T-helper 2 cell (primary cell): Measurements from ENCODE around the gene SNTG2.
"Not testable (repeated sequence)": the region's sequence is repeated elsewhere in the genome, so short reads cannot be mapped to it uniquely, and the experiment has no call there.

Experiments used
- DNase-seq, 5 experiments: peaks; one replicate each; pipeline versions ENCODE4 v3.0.0 to v3.0.0-alpha.2; 2012 to 2022

Gene SNTG2

DNA sequence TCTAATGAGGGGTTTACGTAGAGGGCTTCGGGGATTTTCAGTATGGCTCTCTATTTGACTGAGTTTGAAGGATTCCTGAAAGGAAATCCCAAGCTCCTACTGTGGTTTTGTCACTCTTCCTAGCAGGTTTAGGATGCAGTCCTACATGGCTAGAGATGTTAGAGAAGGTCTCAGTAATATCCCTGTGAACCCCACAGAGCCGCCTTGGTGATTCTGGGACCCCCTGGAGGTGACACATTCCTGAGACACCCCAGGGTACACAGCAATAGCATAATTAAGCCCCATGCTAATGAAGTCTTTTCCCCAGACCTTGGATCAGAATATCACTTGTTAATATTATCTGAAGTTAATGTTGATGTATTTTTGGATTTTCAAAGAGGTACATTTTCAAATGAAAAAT is 103.8 kb downstream of the SNTG2 start:
- DNase-seq = no peak

DNA sequence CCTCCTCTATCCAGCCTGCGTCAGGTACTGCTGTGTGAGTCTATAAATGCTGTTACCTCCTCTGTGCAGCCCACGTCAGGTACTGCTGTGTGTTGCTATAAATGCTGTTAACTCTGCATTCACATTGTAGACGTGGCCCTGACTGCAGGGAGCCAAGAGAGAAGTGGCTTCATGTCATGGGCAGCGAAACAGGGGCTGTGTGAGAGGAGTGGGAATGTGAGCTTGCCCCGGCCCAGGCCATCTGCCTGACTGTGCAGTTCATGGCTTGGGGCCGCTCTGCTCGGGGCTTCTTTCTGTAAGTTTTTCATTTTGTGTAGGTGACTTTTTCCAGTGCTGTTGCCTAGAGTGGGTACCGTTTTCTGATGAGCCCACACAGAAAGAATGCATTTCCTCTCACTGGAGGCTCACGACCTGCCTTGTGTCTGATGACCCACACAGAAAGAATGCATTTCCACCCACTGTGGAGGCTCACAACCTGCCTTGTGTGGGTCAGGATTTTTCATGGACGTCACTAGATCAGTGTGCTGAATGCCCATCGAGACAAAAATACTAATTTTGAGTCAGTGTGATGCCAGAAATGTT is 104.5 kb downstream of the SNTG2 start:
- no peak for DNase-seq

GRCh38 chr2:1060372-1060771 is 109.7 kb downstream of the SNTG2 start:
- no peak for DNase-seq

- DNase-seq = no peak
Observed at GRCh38 chr2:1060987-1061386, 110.3 kb downstream of the SNTG2 start.

DNA sequence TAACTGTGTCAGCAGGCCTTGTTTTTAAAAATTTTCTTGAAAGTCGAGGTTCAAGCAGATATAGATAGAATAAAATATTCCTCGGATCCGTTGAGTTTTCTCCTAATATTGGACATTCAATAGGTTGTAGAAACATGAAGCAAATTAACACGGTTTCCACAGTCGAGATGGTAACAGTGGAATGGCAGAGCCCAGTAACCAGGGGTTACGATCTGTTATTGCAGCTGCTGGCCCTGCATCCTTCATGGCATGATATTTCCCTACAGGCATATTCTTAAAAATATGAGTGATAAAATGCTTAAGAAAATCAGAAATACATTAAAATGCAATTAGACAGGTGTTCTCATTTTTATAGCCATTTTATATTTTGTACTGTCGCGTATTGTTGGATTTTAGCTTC is 117.6 kb downstream of the SNTG2 start:
- no peak for DNase-seq

DNA sequence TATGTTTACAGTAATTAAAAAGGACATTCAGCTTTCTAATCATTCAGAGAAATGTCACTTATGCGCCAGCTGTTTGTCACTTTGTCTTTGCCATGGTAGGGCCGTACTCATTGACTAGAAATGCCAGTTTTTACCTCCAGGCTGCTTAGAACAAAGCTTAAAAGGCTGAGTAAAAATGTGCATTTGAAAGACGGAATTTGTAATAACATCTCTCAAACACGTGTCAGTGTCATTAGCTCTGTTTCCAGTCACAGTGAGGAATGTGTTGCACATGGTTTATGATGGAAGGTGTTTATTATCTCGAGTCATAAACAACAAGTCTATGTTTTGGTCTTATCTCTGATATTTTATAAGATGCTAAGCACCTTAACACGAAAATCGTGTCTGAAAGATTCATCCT is 118.2 kb downstream of the SNTG2 start:
- DNase-seq = no peak

DNA sequence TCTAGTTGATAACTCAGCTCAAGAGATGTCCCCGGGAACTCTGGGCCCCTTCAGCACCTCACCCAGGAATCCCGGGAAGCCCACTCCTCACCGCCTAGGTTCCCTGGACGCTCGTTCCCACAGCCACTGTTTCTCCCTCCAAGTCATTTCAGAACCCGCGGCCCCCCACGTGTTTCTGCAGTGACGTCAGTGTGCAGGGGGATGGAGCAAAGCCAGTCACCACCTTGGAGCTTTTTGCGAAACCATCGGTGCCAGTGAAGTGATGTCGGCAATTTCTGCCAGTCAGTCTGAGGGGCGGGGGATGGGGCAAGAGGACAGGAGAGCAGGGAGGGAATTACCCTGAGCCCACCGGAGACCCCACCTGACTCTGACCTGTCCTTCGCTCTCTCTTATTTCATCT is 119.2 kb downstream of the SNTG2 start:
- DNase-seq = no peak

- DNase-seq = no peak
Observed at GRCh38 chr2:1070601-1071000, 120.0 kb downstream of the SNTG2 start.

GRCh38 chr2:1071650-1072049 is 121.0 kb downstream of the SNTG2 start:
- no peak for DNase-seq

DNA sequence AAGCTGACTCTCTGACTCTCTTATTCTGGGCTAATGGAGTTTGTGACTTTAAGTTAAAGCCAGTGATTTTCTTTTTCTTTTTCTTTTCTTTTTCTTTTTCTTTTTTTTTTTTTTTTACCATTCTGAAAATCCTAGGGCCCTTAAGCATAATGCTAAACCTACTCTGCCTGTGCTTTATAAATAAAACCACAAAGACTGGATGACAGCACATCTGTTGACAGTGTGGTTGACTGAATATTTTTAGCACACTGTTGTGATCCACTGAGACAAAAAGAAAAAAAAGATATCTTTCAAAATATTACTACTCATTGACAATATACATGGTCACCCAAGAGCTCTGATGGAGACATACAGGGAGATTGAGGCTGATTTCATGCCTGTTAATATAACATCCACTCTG is 121.6 kb downstream of the SNTG2 start:
- DNase-seq = no peak

DNA sequence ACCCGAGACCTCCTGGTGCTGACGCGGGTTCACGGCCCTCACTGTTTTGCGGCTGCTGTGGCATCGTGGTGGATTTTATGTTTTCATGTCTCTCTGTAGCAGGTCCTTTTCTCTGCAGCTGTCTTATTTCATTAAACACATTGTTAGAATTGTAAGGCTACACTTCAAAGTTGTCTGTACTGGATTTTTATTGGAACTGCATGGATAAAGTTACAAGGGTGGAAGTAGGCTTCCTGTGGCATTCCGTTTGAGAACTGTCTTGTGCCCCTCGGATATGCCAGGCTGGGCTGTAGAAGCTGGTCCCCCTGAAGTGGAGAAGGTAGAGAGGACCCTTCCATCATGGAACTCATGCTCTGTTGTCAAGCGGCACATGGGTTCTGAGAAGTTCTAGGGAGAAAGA is 127.3 kb downstream of the SNTG2 start:
- no peak for DNase-seq

DNA sequence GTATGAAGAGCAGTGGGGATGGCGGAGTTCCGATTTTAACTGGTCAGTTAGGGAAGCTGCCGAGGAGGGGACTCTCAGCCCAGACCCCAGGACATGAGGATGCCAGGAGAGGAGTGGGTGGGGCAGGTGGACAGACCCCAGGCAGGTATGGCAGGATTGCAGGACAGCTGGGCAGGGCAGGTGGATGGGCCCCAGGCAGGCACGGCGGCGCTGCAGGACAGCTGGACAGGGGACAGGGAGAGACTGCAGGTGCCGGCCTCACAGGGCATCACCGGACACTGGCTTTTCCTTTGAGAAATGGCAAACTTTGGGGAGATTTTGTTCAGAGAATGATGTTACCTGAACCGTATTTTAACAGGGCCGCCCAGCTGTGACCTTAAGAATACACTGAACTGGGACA is 127.7 kb downstream of the SNTG2 start:
- no peak for DNase-seq

GRCh38 chr2:1079873-1080799 is 129.5 kb downstream of the SNTG2 start:
- DNase-seq = no peak

- DNase-seq = no peak
Observed at GRCh38 chr2:1081451-1082225, 131.0 kb downstream of the SNTG2 start.

GRCh38 chr2:1082456-1083205 is 132.0 kb downstream of the SNTG2 start:
- no peak for DNase-seq

- DNase-seq = no peak
Observed at GRCh38 chr2:1088192-1088860, 137.7 kb downstream of the SNTG2 start.

DNA sequence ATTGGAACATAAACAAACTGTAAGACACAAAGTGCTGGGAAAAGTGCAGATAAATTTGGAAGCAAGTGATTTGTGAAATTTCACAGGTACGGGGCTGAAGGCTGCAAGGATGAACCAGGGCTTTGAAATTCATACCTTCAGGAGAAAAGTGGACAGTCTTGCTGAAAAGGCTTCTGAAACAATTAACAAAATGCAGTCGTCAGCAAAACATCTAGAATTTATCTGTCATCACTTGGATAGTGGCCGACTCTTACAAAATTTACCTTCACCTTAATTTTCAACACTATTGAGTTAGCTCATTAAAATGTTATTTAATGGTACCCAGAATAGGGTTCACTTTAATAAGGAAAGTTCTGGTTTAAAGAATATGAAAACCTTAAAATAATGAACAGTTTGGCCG is 138.3 kb downstream of the SNTG2 start:
- no peak for DNase-seq

- DNase-seq = no peak
Observed at GRCh38 chr2:1091895-1092585, 141.4 kb downstream of the SNTG2 start.

GRCh38 chr2:1093668-1094067 is 143.0 kb downstream of the SNTG2 start:
- DNase-seq = not testable (repeated sequence)

DNA sequence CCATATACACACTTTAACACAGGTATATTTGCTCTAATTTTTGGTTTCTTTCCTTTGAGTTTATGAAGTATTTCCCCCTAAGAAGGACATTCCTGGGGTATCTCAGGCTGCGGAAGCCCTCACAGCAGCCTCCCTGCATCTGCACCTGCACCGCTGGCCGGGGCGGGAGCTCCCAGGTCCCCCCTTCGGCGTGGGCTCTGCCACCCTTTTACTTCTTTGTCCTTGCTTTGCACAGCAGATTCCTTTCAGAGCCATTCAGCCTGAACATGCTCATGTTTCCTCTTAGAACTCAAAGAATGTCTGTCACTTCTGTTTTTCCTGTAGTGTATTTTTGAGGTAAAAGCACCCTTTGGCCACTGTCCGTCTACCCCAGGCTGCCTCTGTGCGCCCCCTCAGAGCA is 146.5 kb downstream of the SNTG2 start:
- DNase-seq = no peak

- DNase-seq = no peak
Observed at GRCh38 chr2:1099418-1099817, 148.8 kb downstream of the SNTG2 start.
